IPS-20b (cell line): Measurements from ENCODE around the gene NDUFAF8.

Experiments used
- H3K27ac ChIP-seq: one replicate; pipeline ENCODE4 v1.5.1; 2013; ENCODE audit warnings: low read length
- H3K27me3 ChIP-seq: 2 replicates; pipeline ENCODE4 v1.6.1; 2013; ENCODE audit warnings: mild to moderate bottlenecking, low read length, inconsistent platforms; ENCODE audit not compliant: insufficient read depth
- H3K36me3 ChIP-seq: 2 replicates; pipeline ENCODE4 v1.6.1; 2013; ENCODE audit warnings: low read depth, mild to moderate bottlenecking, inconsistent platforms, low read length, moderate library complexity; ENCODE audit not compliant: insufficient read depth
- H3K4me1 ChIP-seq: 2 replicates; pipeline ENCODE4 v1.6.1; 2013; ENCODE audit warnings: mild to moderate bottlenecking, control low read depth, inconsistent platforms, low read length, moderate library complexity; ENCODE audit not compliant: insufficient read depth
- H3K4me3 ChIP-seq: 2 replicates; pipeline ENCODE4 v1.5.1; 2013; ENCODE audit warnings: mild to moderate bottlenecking, low read length, inconsistent platforms
- H3K9ac ChIP-seq: 2 replicates; pipeline ENCODE4 v1.6.1; 2013; ENCODE audit warnings: low read depth, mild to moderate bottlenecking, inconsistent platforms, low read length, moderate library complexity
- H3K9me3 ChIP-seq: 2 replicates; pipeline ENCODE4 v1.6.1; 2013; ENCODE audit warnings: mild to moderate bottlenecking, low read depth, low read length, inconsistent platforms; ENCODE audit not compliant: insufficient read depth

NDUFAF8 gene

DNA sequence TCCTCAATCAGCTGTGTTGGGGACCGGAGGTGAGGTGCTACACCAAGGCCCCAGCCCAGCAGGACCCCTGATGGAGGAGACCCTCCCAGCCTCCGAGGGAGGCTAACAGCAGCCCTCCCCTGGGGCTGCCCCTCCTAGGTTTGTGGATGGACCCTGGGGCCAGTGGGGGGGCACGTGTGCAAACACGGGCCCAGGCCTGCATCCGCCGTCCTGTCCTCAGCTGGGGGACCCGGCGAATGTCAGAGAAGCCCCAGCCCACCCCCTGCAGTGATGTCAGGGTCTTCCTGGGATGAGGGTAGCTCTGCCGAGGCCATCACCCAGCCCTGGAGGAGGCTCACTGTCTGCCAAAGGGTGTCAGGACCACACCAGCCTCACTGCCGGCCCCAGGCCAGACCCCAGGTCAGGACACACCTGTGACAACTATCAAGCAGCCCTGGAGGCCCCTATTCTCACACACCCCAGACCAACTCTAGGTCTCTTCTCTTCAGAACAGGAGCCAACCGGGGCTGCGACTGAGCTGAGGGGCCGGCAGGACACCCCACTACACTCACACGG, 43.1 kb upstream of the NDUFAF8 start:
- no peaks in the 10 kb centered on the region for H3K27me3 ChIP-seq
- H3K9ac ChIP-seq: no peak overlapping the region
- H3K27ac ChIP-seq: no peak overlapping the region
- H3K4me1 ChIP-seq: no peaks in the 10 kb centered on the region
- H3K36me3 ChIP-seq: peaks cover 12% of the 10 kb centered on the region
- no peaks in the 10 kb centered on the region for H3K9me3 ChIP-seq
- H3K4me3 ChIP-seq: no peak overlapping the region

- H3K27me3 ChIP-seq: no peaks in the 10 kb centered on the region
- H3K9ac ChIP-seq: no peak overlapping the region
- no peak overlapping the region for H3K4me3 ChIP-seq
- peaks cover 16% of the 10 kb centered on the region for H3K36me3 ChIP-seq
- no peaks in the 10 kb centered on the region for H3K9me3 ChIP-seq
- H3K4me1 ChIP-seq: no peaks in the 10 kb centered on the region
- no peak overlapping the region for H3K27ac ChIP-seq
These were observed 42.4 kb upstream of the NDUFAF8 start for GRCh38 chr17:81196505-81197408.

- Histone ChIP-seq H3K36me3 (peaks cover 16% of the 10 kb centered on the region), H3K27me3 (no peaks in the 10 kb centered on the region), H3K27ac (no peak overlapping the region), H3K9me3 (no peaks in the 10 kb centered on the region), H3K4me1 (no peaks in the 10 kb centered on the region), H3K4me3 (no peak overlapping the region), H3K9ac (no peak overlapping the region)
These were observed 41.7 kb upstream of the NDUFAF8 start for GRCh38 chr17:81197409-81197795.

DNA sequence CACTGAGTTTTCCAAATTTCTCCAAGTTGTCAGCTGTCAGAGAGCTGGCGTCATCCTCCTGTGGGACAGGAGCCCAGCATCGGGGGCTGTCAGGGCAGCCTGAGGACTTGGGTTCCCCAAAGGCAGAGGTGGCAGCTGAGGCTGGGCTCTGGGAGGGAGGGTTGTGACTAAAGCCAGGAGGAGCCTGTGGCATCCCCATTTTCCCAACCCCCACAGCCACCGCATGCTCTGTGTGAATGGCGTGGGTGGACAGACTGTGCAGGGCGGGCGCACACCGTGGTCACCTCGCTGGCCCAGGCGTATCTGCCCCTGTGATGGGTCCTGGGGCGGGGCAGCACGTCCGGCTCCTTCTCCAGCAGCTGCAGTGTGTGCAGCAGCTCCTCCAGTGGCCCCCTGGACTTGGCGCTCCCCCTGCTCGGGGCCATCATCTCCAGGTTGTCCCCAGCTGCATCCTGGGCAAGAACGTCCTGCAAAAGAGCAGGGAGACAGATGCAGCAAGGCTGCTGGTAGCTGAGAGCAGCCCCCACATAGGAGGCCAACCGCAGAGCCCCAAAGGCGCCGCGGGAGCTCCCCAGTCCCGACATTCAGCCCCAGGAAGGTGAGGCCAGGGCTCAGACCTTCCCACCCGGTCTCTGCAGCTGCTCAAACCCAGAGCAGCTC, 41.2 kb upstream of the NDUFAF8 start:
- no peak overlapping the region for H3K9ac ChIP-seq
- H3K36me3 ChIP-seq: peaks cover 16% of the 10 kb centered on the region
- H3K9me3 ChIP-seq: no peaks in the 10 kb centered on the region
- H3K27me3 ChIP-seq: no peaks in the 10 kb centered on the region
- H3K4me1 ChIP-seq: no peaks in the 10 kb centered on the region
- no peak overlapping the region for H3K4me3 ChIP-seq
- H3K27ac ChIP-seq: no peak overlapping the region

DNA sequence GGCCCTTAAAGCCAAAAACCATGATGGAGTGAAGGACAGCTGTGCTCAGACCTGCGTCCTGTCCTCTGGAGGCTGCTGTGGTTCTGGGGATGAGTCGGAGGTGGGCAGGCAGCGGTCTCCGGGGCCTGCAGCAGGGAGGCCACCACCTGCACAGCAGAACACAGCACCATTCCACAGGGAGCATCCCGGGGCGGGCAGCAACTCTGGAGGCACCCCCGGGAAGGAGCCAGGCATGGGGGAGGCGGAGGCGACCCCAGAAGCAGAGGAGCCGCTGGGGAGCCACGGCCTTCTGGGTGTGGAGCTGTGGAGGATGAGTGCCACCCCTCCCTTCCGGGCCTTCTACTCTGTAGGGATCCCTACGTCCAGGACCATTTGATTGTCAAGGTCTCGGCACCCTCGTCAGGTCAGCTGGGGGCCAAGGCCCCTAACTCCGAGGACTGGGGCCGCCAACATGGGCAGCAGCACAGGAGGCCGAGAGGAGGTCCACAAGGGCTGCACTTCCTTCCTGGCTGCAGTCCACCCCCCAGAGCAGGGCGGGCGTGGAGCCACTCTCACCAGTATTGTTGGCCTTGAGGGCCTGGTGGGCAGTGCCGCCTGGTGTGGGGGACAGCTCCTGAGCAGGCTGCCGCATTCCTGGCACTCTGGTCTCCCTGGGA, 40.2 kb upstream of the NDUFAF8 start:
- Histone ChIP-seq H3K4me3 (no peak overlapping the region), H3K9me3 (no peaks in the 10 kb centered on the region), H3K4me1 (no peaks in the 10 kb centered on the region), H3K27me3 (no peaks in the 10 kb centered on the region), H3K27ac (no peak overlapping the region), H3K9ac (no peak overlapping the region), H3K36me3 (peaks cover 11% of the 10 kb centered on the region; the same call in 1 of the 2 replicates)

- Histone ChIP-seq H3K4me3 (no peak overlapping the region), H3K27me3 (no peaks in the 10 kb centered on the region), H3K27ac (no peak overlapping the region), H3K4me1 (no peaks in the 10 kb centered on the region), H3K9ac (no peak overlapping the region), H3K36me3 (peaks cover 11% of the 10 kb centered on the region; the same call in 1 of the 2 replicates), H3K9me3 (no peaks in the 10 kb centered on the region)
These were observed 39.7 kb upstream of the NDUFAF8 start for GRCh38 chr17:81199482-81199830.

GRCh38 chr17:81200201-81200600, 38.9 kb upstream of the NDUFAF8 start:
- peaks cover 11% of the 10 kb centered on the region; the same call in 1 of the 2 replicates for H3K36me3 ChIP-seq
- H3K27ac ChIP-seq: no peak overlapping the region
- H3K9me3 ChIP-seq: no peaks in the 10 kb centered on the region
- no peaks in the 10 kb centered on the region for H3K27me3 ChIP-seq
- H3K4me1 ChIP-seq: no peaks in the 10 kb centered on the region
- no peak overlapping the region for H3K4me3 ChIP-seq
- H3K9ac ChIP-seq: no peak overlapping the region

DNA sequence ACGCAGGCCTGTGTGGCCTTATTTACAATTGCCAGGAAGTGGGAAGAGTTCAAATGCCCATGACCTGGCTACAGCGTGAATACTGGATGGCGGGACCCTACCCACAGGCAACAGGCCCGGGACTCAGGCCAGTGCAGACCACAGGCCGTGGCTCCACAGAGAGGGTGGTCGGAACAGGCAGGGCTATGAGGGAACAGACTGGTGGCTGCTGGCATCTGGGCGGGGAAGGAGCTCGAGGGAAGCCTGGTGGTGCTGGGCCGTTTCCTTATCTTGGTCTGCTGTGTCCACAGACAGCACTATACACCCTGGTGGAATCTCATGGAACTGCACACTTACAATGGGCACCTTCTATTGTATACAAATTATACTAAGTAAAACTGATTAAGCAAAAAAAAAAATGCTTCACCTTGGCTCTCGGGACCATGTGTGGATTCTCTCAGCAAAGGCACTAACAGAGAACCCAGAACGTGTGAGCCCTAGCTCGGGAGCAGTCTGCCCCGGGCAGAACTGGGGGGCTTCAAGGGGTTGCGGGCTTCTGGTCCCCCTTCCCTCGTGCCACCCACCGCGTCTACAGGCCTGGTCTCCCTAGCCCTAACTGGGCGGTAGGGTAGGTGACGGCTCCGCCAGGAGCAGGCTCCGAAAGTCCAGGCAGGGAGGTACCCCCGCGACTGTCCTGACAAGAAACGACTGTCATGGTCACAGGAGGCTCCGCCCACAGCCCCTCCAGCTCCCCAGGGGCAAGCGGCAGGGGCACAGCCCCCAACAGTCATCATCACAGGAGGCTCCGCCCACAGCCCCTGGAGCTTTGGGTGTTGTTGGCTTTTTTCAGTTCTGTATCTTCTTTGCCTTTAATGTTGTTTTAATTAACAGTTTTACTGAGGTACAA, 38.2 kb upstream of the NDUFAF8 start:
- Histone ChIP-seq H3K4me3 (no peak overlapping the region), H3K9me3 (no peaks in the 10 kb centered on the region), H3K4me1 (no peaks in the 10 kb centered on the region), H3K27ac (no peak overlapping the region), H3K36me3 (peaks cover 11% of the 10 kb centered on the region; the same call in 1 of the 2 replicates), H3K9ac (no peak overlapping the region), H3K27me3 (no peaks in the 10 kb centered on the region)

- H3K27ac ChIP-seq: no peak overlapping the region
- no peak overlapping the region for H3K4me3 ChIP-seq
- no peak overlapping the region for H3K9ac ChIP-seq
- H3K36me3 ChIP-seq: peaks cover 11% of the 10 kb centered on the region
- no peaks in the 10 kb centered on the region for H3K4me1 ChIP-seq
- H3K9me3 ChIP-seq: no peaks in the 10 kb centered on the region
- H3K27me3 ChIP-seq: no peaks in the 10 kb centered on the region
These were observed 36.8 kb upstream of the NDUFAF8 start for GRCh38 chr17:81202318-81202717.

- H3K4me3 ChIP-seq: no peak overlapping the region
- no peaks in the 10 kb centered on the region for H3K27me3 ChIP-seq
- no peak overlapping the region for H3K27ac ChIP-seq
- no peaks in the 10 kb centered on the region for H3K9me3 ChIP-seq
- no peak overlapping the region for H3K9ac ChIP-seq
- peaks cover 12% of the 10 kb centered on the region for H3K36me3 ChIP-seq
- no peaks in the 10 kb centered on the region for H3K4me1 ChIP-seq
These were observed 36.0 kb upstream of the NDUFAF8 start for GRCh38 chr17:81203136-81203535.

GRCh38 chr17:81204578-81204977, 34.5 kb upstream of the NDUFAF8 start:
- H3K36me3 ChIP-seq: peaks cover 9% of the 10 kb centered on the region
- H3K9ac ChIP-seq: no peak overlapping the region
- no peak overlapping the region for H3K27ac ChIP-seq
- H3K9me3 ChIP-seq: no peaks in the 10 kb centered on the region
- H3K4me3 ChIP-seq: no peak overlapping the region
- no peaks in the 10 kb centered on the region for H3K4me1 ChIP-seq
- H3K27me3 ChIP-seq: no peaks in the 10 kb centered on the region
